GM12874 (cell line): ENCODE data around the gene GNL3.

Experiments
- TF ChIP-seq, protein P1 (sequence below): IDR thresholded peaks from 2 replicates; pipeline ENCODE4 v1.5.1; 2011; ENCODE audit warnings: low read depth, mild to moderate bottlenecking, control low read depth, low read length, moderate library complexity; ENCODE audit not compliant: insufficient read depth

Gene GNL3, protein sequence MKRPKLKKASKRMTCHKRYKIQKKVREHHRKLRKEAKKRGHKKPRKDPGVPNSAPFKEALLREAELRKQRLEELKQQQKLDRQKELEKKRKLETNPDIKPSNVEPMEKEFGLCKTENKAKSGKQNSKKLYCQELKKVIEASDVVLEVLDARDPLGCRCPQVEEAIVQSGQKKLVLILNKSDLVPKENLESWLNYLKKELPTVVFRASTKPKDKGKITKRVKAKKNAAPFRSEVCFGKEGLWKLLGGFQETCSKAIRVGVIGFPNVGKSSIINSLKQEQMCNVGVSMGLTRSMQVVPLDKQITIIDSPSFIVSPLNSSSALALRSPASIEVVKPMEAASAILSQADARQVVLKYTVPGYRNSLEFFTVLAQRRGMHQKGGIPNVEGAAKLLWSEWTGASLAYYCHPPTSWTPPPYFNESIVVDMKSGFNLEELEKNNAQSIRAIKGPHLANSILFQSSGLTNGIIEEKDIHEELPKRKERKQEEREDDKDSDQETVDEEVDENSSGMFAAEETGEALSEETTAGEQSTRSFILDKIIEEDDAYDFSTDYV

DNA sequence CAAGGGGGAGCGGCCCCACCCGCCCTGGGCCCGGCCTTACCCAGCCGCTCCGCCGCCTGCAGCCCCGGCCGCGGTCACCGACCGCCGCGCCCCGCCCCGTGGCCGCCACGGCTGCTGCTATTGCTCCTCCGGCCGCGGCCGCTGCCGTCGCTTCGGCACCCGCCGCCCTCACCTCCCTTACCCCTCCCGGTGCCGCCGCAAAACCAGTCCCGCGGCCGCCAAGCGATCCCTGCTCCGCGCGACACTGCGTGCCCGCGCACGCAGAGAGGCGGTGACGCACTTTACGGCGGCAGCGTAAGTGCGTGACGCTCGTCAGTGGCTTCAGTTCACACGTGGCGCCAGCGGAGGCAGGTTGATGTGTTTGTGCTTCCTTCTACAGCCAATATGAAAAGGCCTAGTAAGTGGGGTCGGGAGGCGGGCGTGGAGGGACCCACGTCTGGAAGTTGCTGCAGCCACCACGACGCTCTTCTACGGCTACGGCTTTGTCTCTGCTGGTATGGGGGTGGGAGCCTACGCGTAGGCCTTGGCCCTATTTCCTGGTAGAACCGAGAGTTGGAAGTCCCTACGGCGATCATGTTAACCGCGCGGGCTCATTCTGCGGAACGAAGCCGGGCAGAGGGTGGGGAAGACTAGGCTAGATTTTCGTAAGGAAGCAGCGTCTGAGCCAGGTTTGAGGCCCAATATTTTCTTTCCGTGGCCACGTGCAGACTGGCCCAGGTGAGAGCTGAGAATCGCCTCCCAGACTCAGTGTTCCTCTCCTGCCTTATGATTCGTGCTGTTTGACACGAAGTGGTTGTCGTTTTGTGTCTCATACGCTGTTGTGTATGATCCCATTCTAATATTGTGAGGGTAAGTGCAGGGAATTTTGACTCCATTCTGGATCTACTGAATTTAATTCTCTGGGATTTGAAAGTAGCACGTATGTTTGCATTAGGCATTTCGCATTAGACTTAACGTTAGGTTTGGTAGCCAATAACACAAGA lies at the start of gene GNL3, which contains the start of gene PBRM1:
TSS of gene GNL3 (plus strand) at position 324 of the 983 bp plus-strand sequence. CDS start at position 385, 61 bp downstream.
TSS of gene PBRM1 (minus strand) at position 205 of the 983 bp plus-strand sequence.
- TF ChIP-seq, protein P1, sequence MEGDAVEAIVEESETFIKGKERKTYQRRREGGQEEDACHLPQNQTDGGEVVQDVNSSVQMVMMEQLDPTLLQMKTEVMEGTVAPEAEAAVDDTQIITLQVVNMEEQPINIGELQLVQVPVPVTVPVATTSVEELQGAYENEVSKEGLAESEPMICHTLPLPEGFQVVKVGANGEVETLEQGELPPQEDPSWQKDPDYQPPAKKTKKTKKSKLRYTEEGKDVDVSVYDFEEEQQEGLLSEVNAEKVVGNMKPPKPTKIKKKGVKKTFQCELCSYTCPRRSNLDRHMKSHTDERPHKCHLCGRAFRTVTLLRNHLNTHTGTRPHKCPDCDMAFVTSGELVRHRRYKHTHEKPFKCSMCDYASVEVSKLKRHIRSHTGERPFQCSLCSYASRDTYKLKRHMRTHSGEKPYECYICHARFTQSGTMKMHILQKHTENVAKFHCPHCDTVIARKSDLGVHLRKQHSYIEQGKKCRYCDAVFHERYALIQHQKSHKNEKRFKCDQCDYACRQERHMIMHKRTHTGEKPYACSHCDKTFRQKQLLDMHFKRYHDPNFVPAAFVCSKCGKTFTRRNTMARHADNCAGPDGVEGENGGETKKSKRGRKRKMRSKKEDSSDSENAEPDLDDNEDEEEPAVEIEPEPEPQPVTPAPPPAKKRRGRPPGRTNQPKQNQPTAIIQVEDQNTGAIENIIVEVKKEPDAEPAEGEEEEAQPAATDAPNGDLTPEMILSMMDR = no peak

DNA sequence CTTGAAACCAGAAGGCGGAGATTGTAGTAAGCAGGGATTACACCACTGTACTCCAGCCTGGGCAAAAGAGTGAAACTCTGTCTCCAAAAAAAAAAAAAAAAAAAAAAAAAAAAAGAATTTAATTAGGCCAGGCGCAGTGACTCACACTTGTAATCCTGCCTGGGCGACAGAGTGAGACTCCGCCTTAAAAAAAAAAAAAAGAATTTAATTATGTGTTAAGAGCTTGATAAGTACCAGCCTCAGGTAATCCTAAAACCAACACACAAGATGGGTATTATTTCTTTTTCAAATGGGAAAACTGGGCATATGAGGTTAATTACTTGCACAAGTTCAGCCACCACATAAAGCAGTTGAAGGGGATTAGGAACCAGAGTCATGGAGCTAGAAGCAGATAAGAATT lies 49.2 kb upstream of the GNL3 start:
- TF ChIP-seq, protein P1 = no peak

DNA sequence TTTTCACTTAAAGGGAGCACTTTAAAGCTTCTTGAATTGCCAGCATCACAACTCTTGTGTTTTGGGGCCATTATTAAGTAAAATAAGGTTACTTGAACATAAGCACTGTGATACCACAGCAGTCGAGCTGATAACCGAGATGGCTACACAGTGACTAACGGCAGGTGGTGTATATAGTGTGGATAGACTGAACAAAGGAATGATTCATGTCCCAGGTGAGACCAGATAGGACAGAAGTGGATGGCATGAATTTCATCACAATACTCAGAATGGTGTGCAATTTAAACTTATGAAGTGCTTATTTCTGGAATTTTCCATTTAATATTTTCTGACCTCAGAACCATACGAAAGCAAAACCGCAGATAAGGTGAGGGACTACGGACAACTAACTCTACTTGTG lies 40.3 kb upstream of the GNL3 start:
- TF ChIP-seq, protein P1 = no peak

DNA sequence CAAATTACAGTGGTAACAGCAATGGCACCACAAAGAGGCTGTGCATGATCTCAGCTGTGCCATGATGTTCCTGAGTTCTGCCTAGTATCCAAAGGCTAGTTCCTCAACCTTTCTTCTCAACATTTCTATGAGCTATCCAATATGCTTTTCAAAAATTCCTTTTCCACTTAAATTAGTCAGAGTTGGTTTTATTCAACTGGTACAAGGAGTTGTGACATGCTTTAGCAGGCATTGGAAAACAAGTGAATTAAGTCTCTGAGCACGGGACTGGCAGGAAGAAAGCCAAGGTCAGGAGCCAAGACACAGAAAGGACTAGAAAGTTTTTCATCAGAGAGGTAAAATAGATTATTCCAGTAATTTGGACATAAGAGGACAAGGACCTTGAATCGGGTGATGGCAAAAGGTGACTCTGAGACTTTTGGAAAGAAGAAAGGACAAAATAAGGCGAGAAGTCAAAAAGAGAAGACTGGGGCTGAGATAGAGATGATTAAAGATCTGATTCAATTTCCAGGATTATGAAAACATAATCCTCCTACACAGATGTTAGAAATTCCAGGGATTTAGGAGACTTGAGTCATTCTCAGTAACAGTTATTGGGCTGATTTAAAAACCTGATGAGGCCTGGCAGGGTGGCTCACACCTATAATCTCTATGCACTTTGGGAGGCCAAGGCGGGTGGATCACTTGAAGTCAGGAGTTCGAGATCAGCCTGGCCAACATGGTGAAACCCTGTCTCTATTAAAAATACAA lies 36.2 kb upstream of the GNL3 start:
- TF ChIP-seq, protein P1 = no peak

DNA sequence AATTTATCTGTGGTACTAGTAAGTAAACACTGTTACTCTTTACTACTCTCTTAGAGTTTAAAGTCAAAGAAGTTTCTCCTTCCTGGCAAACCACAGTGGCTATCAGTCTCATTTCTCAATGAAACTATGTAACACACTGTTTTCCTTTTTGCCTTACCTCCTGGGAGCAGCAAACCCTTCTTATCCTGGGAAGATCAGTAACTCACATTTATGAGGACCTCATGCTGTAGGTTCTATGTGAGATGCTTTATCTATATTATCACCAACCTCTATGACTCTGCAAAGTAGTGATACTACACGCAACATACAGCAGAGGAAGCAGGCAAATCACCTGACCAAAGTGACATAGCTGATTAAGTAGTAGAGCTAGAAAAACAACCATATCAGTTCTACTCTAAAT lies 35.4 kb upstream of the GNL3 start:
- TF ChIP-seq, protein P1 = no peak

DNA sequence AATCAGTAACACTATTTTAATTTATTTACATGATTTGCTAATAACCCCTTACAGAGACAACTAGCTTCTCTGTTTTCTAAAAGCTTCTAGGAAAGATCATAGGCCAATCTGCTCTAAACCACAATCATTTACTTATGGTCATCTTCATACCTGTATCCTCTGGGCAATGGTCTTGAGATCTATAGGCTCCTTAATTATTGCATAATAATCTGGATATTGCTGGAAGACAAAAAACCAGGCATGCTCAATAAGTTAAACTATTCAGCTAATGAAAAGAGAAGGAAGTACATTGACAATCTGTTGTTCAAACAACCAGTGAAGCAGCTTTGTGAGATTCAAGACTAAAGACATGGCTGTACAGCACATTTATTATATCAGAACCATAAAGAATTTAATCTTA lies 34.2 kb upstream of the GNL3 start:
- TF ChIP-seq, protein P1 = no peak
